ENCODE data around the gene MAP2K3. TPM values are rescaled to one million over a fixed set of nuclear protein-coding genes. Genes with fewer than 3 reads are reported as not detected.

The MAP2K3 gene
- total and polyA plus RNA-seq, 10 of the 15 experiments (the other 5 are each of a cell fraction or from before 2014, with no cell fraction given) = 0.71 to 39.4 (median 18.6) TPM

- no peak for TF ChIP-seq ZBTB11 (CRISPR knock-in tag; IDR thresholded peaks at IDR 0.05)
- no peak for TF ChIP-seq KAT2A (conservative IDR thresholded peaks at IDR 0.05; ENCODE audit: control insufficient read depth, low read depth, low read length)
- TF ChIP-seq SIN3A (IDR thresholded peaks at IDR 0.05; ENCODE audit: low read depth, low read length) = no peak
- TF ChIP-seq BACH1 (IDR thresholded peaks at IDR 0.05; ENCODE audit: borderline replicate concordance) = no peak
Measured at GRCh38 chr17:21357696-21358656, 73.5 kb downstream of the MAP2K3 start (continued).

DNA sequence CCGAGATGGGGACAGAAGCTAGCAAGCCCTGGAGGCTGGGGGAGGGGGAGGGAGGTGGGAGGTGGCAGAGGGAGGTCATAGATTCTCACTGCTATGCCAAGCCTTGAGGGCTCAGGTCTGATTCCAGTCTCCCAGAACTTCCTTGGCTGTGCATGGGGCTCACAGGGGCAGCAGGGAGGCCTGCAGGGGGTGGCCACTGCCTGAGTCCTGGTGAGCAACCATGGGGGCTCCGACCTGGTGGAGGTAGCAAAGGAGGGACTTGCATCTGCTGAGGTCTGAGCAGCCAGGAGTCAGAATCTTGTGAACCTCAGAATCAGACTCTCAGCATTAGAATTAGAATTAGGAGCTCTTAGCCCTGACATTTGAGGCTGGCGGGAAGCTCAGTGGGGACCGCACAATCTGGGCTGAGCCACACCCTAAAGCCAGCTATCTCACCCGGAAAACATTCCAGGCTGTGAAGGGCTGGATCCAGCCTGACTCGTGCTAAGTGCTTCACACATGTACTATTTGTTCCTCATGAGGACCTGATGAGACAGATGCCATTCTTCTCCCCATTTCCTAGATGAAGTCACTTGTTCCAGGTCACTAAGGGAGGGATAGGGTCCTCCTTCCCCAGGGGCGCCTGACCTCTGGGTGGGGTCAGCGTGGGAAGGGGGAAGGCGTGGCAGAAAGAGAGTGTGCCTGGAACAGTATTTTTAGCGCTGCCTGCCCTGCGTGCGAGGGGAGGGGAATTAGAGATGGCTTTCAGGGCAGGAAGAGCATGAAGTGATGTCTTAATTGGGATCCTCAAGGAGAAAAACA lies 74.4 kb downstream of the MAP2K3 start:
- ChIA-PET POLR2A (no interaction called here), RAD21 (ENCODE audit: unreplicated experiment) (interaction anchor here (1.0 kb wide), 1 partner anchor 9 kb away, joined by 3 read pairs; no protein-coding TSS in a partner anchor), CTCF (interaction anchor here (1.9 kb wide), 1 partner anchor 12 kb away, joined by 4 read pairs; no protein-coding TSS in a partner anchor), SMC1A (ENCODE audit: uncharacterized antibody, unreplicated experiment) (no interaction called here)
- BruUV-seq (replicated peaks) = no TSS peak
- no peaks in the 10 kb centered on the region for H3K9me3 ChIP-seq (replicated peaks; ENCODE audit: control insufficient read depth, insufficient read depth, low read length)
- intact Hi-C loops (cut with micrococcal nuclease; ENCODE audit: unreplicated experiment) (no loop called here), in situ Hi-C loops (cut with MboI) (no loop called here)
- H3K79me2 ChIP-seq (ENCODE audit: control insufficient read depth, insufficient read depth, low read length) = no peaks in the 10 kb centered on the region
- no peak overlapping the region for H3K4me2 ChIP-seq (ENCODE audit: control insufficient read depth, insufficient read depth)
- H2AFZ ChIP-seq (ENCODE audit: control insufficient read depth, low read depth, low read length) = no peak overlapping the region
- no peak overlapping the region for H3K4me3 ChIP-seq
- DNase-seq (ENCODE audit: low read depth, low spot score) (no peak), FAIRE-seq (no peak), ATAC-seq (no peak)
- 13% methylated on average over 12 of the region's 12 CpGs for WGBS (ENCODE audit: insufficient coverage, insufficient replicate concordance, low lambda C conversion rate, missing lambda C conversion rate)
- no peak overlapping the region for H3K27ac ChIP-seq (ENCODE audit: control insufficient read depth, insufficient read depth)
- H3K27me3 ChIP-seq (replicated peaks in 1 of 2; ENCODE audit: control insufficient read depth in 2 of 2, insufficient read depth in 2 of 2, low read length in 1 of 2) = peaks cover 0 to 1% of the 10 kb centered on the region in 2 experiments; a peak in 2 of 4 replicates
- H3K9ac ChIP-seq (ENCODE audit: control insufficient read depth, insufficient read depth, low read length) = no peak overlapping the region
- H3K36me3 ChIP-seq (ENCODE audit: control insufficient read depth in 2 of 2, insufficient read depth in 2 of 2, low read length in 1 of 2) = no peaks in the 10 kb centered on the region
- no peaks in the 10 kb centered on the region for H4K20me1 ChIP-seq (ENCODE audit: control insufficient read depth, insufficient read depth)
- no peaks in the 10 kb centered on the region for H3K4me1 ChIP-seq (ENCODE audit: control insufficient read depth, insufficient read depth, low read length)
- TF ChIP-seq ZNF687 (IDR thresholded peaks at IDR 0.05) (no peak), EP300 (IDR thresholded peaks at IDR 0.05; ENCODE audit: borderline replicate concordance in 1 of 2, control insufficient read depth in 1 of 2, low read depth in 2 of 2, low read length in 2 of 2) (no peak), MAX (IDR thresholded peaks at IDR 0.05; ENCODE audit: low read depth, low read length) (no peak), KAT2A (conservative IDR thresholded peaks at IDR 0.05; ENCODE audit: control insufficient read depth, low read depth, low read length) (no peak), SMAD5 (IDR thresholded peaks at IDR 0.05; ENCODE audit: low read depth) (no peak), TCF3 (IDR thresholded peaks at IDR 0.05; ENCODE audit: borderline replicate concordance, insufficient read depth, low read depth, low read length) (no peak), GATAD2B (conservative IDR thresholded peaks at IDR 0.05; ENCODE audit: low read depth) (no peak), PML (IDR thresholded peaks at IDR 0.05; ENCODE audit: low read length) (no peak)
